Renal cortical epithelial cell (primary cell): ENCODE results near the gene NFIA. TPM values are rescaled to one million over a fixed set of nuclear protein-coding genes. Genes with fewer than 3 reads are reported as not detected.
A peak's percentile ranks its signal among the peaks of the same experiment; 100 is the strongest.

Source experiments
- DNase-seq: peaks from one replicate; pipeline ENCODE4 v3.0.0-alpha.2; 2011; ENCODE audit warnings: low read depth
- total RNA-seq: library from RNA; depleted of rRNA; stranded (reverse); fragments of >200 nt; gene quantifications from 2 replicates; pipeline ENCODE4 v1.2.3, GENCODE V29; 2014

NFIA gene
- total RNA-seq, 1 donor from 2014 or later = 8.2 TPM

GRCh38 chr1:61426885-61427284 lies 344.5 kb downstream of the NFIA start:
- DNase-seq = peak; percentile 28

GRCh38 chr1:61427510-61427909 lies 345.1 kb downstream of the NFIA start:
- DNase-seq = no peak

- DNase-seq = no peak
Measured at GRCh38 chr1:61428146-61428545, 345.8 kb downstream of the NFIA start.

GRCh38 chr1:61432616-61433388 lies 350.4 kb downstream of the NFIA start:
- no peak for DNase-seq

- no peak for DNase-seq
Measured at GRCh38 chr1:61433646-61434045, 351.3 kb downstream of the NFIA start.

- DNase-seq = peak; percentile 64
Measured at GRCh38 chr1:61434276-61434675, 351.9 kb downstream of the NFIA start.

- no peak for DNase-seq
Measured at GRCh38 chr1:61435226-61435625, 352.9 kb downstream of the NFIA start.

GRCh38 chr1:61436016-61436415 lies 353.7 kb downstream of the NFIA start:
- no peak for DNase-seq

- DNase-seq = peak; percentile 58
Measured at GRCh38 chr1:61436491-61437120, 354.2 kb downstream of the NFIA start.

GRCh38 chr1:61439234-61439633 lies 356.9 kb downstream of the NFIA start:
- DNase-seq = no peak

GRCh38 chr1:61441723-61442262 lies 359.4 kb downstream of the NFIA start:
- peak; percentile 55 for DNase-seq

GRCh38 chr1:61442544-61442943 lies 360.2 kb downstream of the NFIA start:
- no peak for DNase-seq

- DNase-seq = peak; percentile 47
Measured at GRCh38 chr1:61444288-61444687, 361.9 kb downstream of the NFIA start.

GRCh38 chr1:61445269-61445825 lies 363.0 kb downstream of the NFIA start:
- DNase-seq = peak; percentile 33

GRCh38 chr1:61446531-61446991 lies 364.2 kb downstream of the NFIA start:
- peak; percentile 87 for DNase-seq

GRCh38 chr1:61447106-61447967 lies 365.0 kb downstream of the NFIA start:
- no peak for DNase-seq

GRCh38 chr1:61447968-61448430 lies 365.6 kb downstream of the NFIA start:
- DNase-seq = no peak

GRCh38 chr1:61448914-61449313 lies 366.6 kb downstream of the NFIA start:
- DNase-seq = no peak

GRCh38 chr1:61449410-61449809 lies 367.0 kb downstream of the NFIA start:
- no peak for DNase-seq

GRCh38 chr1:61450454-61450853 lies 368.1 kb downstream of the NFIA start:
- peak; percentile 84 for DNase-seq

GRCh38 chr1:61450872-61451571 lies 368.7 kb downstream of the NFIA start:
- DNase-seq = no peak
